Activated T-cell treated with anti-CD3 and anti-CD28 coated beads, Interleukin-2, amount 50 U/mL, for 72 hours (primary cell): Measurements from ENCODE around the gene SETMAR. TPM values are rescaled to one million over a fixed set of nuclear protein-coding genes. Genes with fewer than 3 reads are reported as not detected.
A peak's percentile ranks its signal among the peaks of the same experiment; 100 is the strongest.
"Not testable (repeated sequence)": the region's sequence is repeated elsewhere in the genome, so short reads cannot be mapped to it uniquely, and the experiment has no call there.

Source experiments
- ATAC-seq, 2 donors: fragments of 150-1000 bp; cut with Tn5 transposase; replicated peaks in 1 of 2; 2 replicates each; pipeline ENCODE4 v1.10.0; 2021; ENCODE audit warnings: moderate library complexity in 2 of 2, mild to moderate bottlenecking in 1 of 2
- DNase-seq, 2 donors: peaks; one replicate each; pipeline ENCODE4 v3.0.0; 2021 to 2022; ENCODE audit warnings: mixed read lengths in 1 of 2
- H3K27ac Mint-ChIP-seq: one replicate; pipeline ENCODE4 v1.8.0; 2022; ENCODE audit warnings: mild to moderate bottlenecking, moderate library complexity, mixed read lengths
- H3K27me3 Mint-ChIP-seq: one replicate; pipeline ENCODE4 v1.8.0; 2022; ENCODE audit warnings: low read depth, mixed read lengths
- H3K36me3 Mint-ChIP-seq, 2 donors: one replicate each; pipeline ENCODE4 v1.8.0; 2022; ENCODE audit warnings: mixed read lengths in 2 of 2, mild to moderate bottlenecking in 1 of 2; ENCODE audit not compliant: insufficient read depth in 2 of 2
- H3K4me1 Mint-ChIP-seq: one replicate; pipeline ENCODE4 v1.8.0; 2022; ENCODE audit warnings: low read depth, mixed read lengths
- H3K4me3 Mint-ChIP-seq, 2 donors: one replicate each; pipeline ENCODE4 v1.8.0; 2022; ENCODE audit warnings: mild to moderate bottlenecking in 2 of 2, mixed read lengths in 2 of 2, moderate library complexity in 2 of 2
- H3K9me3 Mint-ChIP-seq, 2 donors: one replicate each; pipeline ENCODE4 v1.8.0; 2022; ENCODE audit warnings: mixed read lengths in 2 of 2
- total RNA-seq, 2 donors: library from RNA; stranded (reverse); gene quantifications; one replicate each; pipeline ENCODE4 v1.2.3, GENCODE V29; 2022

Gene SETMAR
- total RNA-seq, 2 donors from 2014 or later = 7.5 to 10.6 TPM

DNA sequence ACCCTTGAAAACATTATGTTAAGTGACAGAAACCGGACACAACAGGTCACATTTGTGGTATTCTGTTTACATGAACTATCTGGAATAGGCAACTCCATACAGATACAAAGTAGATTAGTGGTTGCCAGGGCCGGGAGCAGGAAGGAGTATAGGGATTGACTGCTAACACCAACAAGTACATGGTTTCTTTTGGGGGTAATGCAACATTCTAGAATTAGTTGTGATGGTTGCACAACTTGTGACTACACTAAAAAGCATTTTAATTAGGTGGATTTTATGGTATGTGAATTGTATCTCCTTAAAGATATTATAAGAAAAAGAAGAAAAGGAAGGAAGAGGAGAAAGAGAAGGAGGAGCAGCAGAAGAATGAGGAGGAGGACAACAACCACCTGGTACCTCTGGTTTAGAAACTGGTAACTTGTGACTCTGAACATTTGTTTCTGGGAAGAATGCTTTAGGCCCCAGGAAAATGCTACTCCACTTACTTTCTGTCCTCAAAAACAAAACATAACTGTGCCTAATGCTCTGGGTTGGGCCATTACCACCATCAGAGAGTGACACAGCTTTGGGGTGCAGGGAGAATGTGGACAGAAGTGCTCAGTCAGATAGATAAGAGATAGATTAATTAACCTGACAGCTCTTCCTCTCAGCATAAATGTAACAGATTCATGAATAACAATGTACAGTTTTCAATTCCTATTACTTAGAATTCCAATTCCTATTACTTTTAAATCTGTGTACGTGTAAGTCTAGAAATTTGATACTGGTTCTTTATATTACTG is 20.3 kb downstream of the SETMAR start:
- ATAC-seq = no peak
- no peaks in the 10 kb centered on the region for H3K27me3 Mint-ChIP-seq
- peak overlapping the region; percentile 60 for H3K27ac Mint-ChIP-seq
- H3K9me3 Mint-ChIP-seq = peaks cover under 1 to 3% of the 10 kb centered on the region in 2 donors
- H3K36me3 Mint-ChIP-seq = peaks cover 0 to 13% of the 10 kb centered on the region in 2 donors
- DNase-seq = no peak
- H3K4me3 Mint-ChIP-seq = no peak overlapping the region
- no peaks in the 10 kb centered on the region for H3K4me1 Mint-ChIP-seq

DNA sequence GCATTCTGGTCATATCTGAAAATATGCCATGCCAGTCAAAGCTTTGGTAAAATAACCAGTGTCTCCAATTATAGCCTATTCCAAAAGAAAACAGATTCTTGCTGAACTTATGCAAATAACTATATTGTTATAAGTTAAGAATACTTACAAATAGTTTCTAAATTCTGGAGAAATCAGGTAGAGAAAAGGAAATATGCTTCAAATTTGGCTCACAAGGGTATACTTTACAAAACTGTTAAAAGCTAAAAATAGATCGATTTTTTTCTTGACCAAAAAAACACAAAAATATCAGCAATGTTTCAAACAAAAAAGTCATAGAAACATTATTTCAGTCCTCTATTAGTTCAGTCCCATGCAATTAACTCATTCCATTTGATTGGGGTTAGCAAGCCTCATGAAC is 23.7 kb downstream of the SETMAR start:
- Mint-ChIP-seq H3K4me3 (no peak overlapping the region), H3K27ac (no peak overlapping the region), H3K4me1 (no peaks in the 10 kb centered on the region), H3K36me3 (peaks cover 11 to 28% of the 10 kb centered on the region in 2 donors), H3K27me3 (no peaks in the 10 kb centered on the region), H3K9me3 (peaks cover 9 to 18% of the 10 kb centered on the region in 2 donors)
- no peak for DNase-seq
- no peak for ATAC-seq

DNA sequence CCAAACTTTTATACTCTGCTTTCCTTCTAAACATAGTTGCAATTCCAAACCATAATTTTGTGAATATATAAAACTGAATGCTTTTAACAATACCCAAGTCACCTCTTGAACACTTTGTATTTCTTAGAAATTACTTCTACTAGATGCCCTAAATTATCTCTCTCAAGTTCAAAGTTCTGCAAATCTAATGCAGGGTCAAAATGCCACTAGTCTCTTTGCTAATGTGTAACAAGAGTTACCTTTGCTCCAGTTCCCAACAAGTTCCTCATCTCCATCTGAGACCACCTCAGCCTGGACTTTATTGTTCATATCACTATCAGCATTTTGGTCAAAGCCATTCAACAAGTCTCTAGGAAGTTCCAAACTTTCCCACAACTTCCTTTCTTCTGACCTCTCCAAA is 26.6 kb downstream of the SETMAR start:
- H3K36me3 Mint-ChIP-seq = peaks cover 11 to 28% of the 10 kb centered on the region in 2 donors
- not testable (repeated sequence) for H3K27ac Mint-ChIP-seq

DNA sequence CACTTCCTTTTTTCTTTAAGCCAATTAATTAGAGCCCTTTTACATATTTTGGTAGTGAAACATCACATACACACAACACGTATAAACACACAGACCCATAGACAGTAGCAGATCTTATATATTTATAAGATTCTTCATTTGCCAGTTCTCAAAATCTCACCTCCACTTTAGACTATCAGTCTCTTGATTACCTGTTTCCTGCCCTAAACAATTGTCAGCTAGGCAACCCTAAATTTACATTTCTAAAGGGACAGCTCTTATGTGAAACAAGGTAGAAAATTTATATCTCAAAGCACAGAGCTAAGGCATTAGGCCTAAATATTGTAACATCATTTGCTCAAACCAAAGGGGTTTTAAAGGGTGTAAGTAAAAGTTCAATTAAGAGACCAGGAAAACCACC is 28.9 kb downstream of the SETMAR start:
- Mint-ChIP-seq H3K27ac (no peak overlapping the region), H3K27me3 (no peaks in the 10 kb centered on the region), H3K9me3 (peaks cover 9 to 16% of the 10 kb centered on the region in 2 donors), H3K4me3 (no peak overlapping the region), H3K36me3 (peaks cover 11 to 20% of the 10 kb centered on the region in 2 donors), H3K4me1 (no peaks in the 10 kb centered on the region)
- DNase-seq = no peak
- no peak for ATAC-seq

More for the DNA sequence above, 26.6 kb downstream of the SETMAR start:
- not testable (repeated sequence) for DNase-seq, ATAC-seq, H3K27me3 Mint-ChIP-seq, H3K4me1 Mint-ChIP-seq, H3K4me3 Mint-ChIP-seq
- peaks cover 9 to 16% of the 10 kb centered on the region in 2 donors for H3K9me3 Mint-ChIP-seq

DNA sequence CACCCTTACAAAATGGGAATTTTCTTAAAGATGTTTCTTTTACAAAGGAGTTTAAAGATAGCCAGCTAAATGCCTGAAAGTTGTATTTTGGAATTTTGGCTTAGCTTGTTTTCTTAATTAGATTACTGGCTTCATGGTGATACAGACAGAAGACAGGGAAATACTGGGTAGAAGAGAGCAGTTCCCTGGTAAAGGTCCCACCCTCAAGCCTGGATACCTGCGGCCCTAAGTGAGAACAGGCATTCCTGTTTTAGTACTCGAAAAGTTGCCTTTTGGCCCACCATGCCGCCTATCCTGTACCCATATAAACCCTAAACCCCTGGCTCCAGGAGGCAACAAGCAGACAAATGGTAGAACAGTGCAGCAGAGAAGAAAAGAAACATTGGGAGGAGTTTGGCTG is 29.4 kb downstream of the SETMAR start:
- H3K27me3 Mint-ChIP-seq = peaks cover 4% of the 10 kb centered on the region
- H3K4me3 Mint-ChIP-seq = no peak overlapping the region

DNA sequence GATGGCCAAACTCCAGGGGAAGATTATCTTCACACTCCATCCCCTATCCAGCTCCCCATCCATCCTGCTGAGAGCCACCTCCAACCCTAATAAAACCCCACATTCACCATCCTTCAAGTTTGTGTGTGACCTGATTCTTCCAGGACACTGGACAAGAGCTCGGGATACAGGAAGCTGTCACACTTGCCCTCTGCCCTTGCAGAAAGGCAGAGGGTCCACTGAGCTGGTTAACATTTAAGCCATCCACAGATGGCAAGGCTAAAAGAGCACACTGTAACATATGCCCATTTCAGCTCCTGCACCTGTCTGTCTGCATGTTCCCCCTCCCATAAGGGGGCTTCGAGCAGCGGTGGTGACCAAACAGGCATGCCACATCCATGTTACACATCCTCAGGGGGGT is 29.8 kb downstream of the SETMAR start:
- ATAC-seq = no peak
- H3K4me3 Mint-ChIP-seq = no peak overlapping the region

More for the DNA sequence above, 29.4 kb downstream of the SETMAR start:
- DNase-seq (no peak), ATAC-seq (no peak)
- no peak overlapping the region for H3K27ac Mint-ChIP-seq
- no peaks in the 10 kb centered on the region for H3K4me1 Mint-ChIP-seq
- H3K36me3 Mint-ChIP-seq = peaks cover 11 to 18% of the 10 kb centered on the region in 2 donors
- peaks cover 9 to 16% of the 10 kb centered on the region in 2 donors for H3K9me3 Mint-ChIP-seq

DNA sequence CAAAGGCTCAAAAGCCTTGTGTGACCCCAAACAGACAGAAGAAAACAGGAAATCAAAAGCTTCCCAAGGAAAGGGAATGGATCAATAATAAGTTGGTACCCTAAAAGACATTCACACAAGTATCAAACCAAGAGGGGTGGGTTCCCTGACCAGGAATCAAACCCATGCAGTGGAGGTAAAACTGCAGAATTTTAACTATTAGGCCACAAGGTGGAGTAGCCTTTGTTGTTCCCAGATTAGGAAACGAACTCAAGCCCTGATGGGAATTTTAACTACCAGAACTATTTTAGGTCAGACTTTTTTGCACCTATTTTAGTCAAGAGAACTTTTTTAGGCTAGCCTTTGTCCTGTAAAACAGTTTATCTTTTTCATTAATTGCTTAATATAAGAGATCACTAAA is 31.4 kb downstream of the SETMAR start:
- DNase-seq (no peak), ATAC-seq (no peak)
- Mint-ChIP-seq H3K9me3 (peaks cover 5% of the 10 kb centered on the region in 2 donors), H3K27me3 (peaks cover 7% of the 10 kb centered on the region), H3K27ac (no peak overlapping the region), H3K4me1 (no peaks in the 10 kb centered on the region), H3K4me3 (no peak overlapping the region), H3K36me3 (peaks cover 4 to 7% of the 10 kb centered on the region in 2 donors)

More for the DNA sequence above, 29.8 kb downstream of the SETMAR start:
- H3K4me1 Mint-ChIP-seq = no peaks in the 10 kb centered on the region
- no peak for DNase-seq
- peaks cover 11 to 18% of the 10 kb centered on the region in 2 donors for H3K36me3 Mint-ChIP-seq
- H3K27me3 Mint-ChIP-seq = peaks cover 7% of the 10 kb centered on the region
- H3K9me3 Mint-ChIP-seq = peaks cover 9 to 16% of the 10 kb centered on the region in 2 donors
- H3K27ac Mint-ChIP-seq = no peak overlapping the region

DNA sequence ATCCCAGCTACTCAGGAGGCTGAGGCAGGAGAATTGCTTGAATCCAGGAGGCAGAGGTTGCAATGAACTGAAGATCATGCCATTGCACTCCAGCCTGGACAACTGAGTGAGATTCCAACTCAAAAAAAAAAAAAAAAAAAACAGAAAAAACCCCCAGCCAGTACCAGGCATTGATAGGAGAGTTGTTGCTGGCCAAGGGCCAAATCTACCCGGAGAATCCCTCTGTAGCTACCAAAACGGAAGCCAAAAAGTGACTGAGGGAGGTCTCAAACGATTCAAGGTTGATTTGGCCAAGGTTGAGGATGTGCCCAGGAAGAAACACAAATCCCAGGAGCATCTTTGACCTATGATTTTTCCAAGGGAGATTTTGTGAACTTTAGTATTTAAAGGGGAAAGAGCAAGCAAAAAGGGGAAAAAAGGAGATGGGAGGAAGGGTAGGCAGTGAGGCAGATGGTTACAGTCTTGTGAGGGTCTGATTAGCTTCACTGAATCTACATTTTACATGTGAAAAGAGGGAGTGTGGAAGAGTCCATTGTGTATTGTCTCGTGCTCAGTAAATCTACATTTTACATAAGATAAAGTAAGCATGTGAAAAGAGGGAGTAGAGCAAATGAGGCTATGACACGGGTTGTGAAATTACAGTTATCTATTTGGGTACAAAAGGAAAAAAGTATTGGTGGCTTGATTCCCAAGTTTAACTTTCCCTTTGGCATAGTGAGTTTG is 32.8 kb downstream of the SETMAR start:
- Mint-ChIP-seq H3K4me1 (peaks cover 9% of the 10 kb centered on the region), H3K9me3 (no peaks in the 10 kb centered on the region), H3K4me3 (no peak overlapping the region), H3K27me3 (peaks cover 7% of the 10 kb centered on the region), H3K36me3 (peaks cover 0 to 1% of the 10 kb centered on the region in 2 donors), H3K27ac (no peak overlapping the region)
- DNase-seq (no peak), ATAC-seq (no peak)

DNA sequence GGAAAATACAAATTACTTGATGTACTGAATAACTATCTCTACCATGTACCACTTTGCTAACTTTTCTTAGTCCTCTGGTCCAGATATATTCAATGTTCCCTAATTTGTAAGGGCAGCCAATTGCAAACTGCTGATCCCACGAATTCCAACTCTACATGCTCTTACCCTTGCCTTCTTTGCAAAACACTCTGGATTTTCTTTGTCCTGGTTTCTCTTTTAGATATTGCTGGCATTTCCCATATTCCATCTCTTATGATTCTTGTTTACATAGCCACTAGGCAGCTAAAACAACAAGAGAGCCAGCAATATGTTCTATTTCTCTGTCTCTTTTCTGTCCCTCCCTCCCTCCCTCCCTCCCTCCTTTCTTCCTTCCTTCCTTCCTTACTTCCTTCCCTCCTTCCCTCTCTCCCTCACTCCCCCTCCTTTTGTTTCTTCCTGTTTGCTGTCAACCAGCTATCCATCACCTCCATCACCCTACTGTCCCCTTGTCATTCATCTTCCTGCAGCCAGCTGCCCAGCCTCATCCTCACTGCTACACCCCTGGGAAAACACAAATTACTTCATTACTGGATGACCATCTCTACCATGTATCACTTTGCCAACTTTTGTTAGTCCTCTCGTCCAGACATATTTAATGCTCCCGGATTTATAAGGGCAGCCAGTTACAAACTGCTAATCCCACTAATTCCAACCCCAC is 33.8 kb downstream of the SETMAR start:
- ATAC-seq (no peak), DNase-seq (no peak)
- H3K9me3 Mint-ChIP-seq = no peaks in the 10 kb centered on the region
- no peak overlapping the region for H3K4me3 Mint-ChIP-seq
- H3K4me1 Mint-ChIP-seq = peaks cover 9% of the 10 kb centered on the region
- H3K36me3 Mint-ChIP-seq = no peaks in the 10 kb centered on the region
- peaks cover 7% of the 10 kb centered on the region for H3K27me3 Mint-ChIP-seq
- H3K27ac Mint-ChIP-seq = no peak overlapping the region

DNA sequence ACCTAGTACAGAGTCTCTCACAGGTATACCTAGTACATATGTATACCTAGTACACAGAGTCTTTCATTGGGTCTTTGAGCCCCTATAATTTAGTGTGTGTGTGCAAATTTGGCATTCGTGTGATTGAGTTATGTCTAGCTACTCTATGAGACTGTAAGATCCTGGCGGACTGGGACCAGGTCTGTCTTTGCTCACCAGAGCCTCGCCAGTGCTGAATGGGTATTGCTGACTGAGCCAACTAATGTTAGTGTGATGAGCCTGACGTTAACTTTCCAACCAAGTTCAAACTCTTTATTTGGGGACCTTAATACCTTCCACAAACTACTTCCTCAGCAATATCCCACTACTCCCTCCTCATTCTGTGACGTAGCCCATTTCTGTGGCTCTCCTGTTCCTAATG is 35.6 kb downstream of the SETMAR start:
- H3K9me3 Mint-ChIP-seq = no peaks in the 10 kb centered on the region
- no peaks in the 10 kb centered on the region for H3K36me3 Mint-ChIP-seq
- H3K27ac Mint-ChIP-seq = no peak overlapping the region
- peaks cover 7% of the 10 kb centered on the region for H3K27me3 Mint-ChIP-seq
- DNase-seq (no peak), ATAC-seq (no peak)
- no peak overlapping the region for H3K4me3 Mint-ChIP-seq
- peaks cover 9% of the 10 kb centered on the region for H3K4me1 Mint-ChIP-seq

DNA sequence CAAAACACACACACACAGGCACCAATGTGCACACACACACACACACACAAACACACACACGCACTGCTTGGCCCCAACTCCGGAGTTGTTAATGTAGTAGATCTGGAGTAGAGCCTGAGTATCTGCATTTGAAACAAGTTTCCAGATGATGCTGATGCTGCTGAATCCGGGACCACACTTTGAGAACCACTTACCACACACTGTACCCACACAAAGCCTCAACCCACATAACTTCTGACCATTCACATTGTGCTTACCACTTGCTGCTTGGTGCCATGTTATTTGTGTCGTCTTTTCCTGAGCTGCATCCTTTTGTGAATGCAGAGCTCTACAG is 36.9 kb downstream of the SETMAR start:
- Mint-ChIP-seq H3K36me3 (no peaks in the 10 kb centered on the region), H3K27me3 (peaks cover 7% of the 10 kb centered on the region), H3K4me1 (peaks cover 9% of the 10 kb centered on the region), H3K4me3 (no peak overlapping the region), H3K27ac (no peak overlapping the region), H3K9me3 (no peaks in the 10 kb centered on the region)
- DNase-seq = no peak
- no peak for ATAC-seq

DNA sequence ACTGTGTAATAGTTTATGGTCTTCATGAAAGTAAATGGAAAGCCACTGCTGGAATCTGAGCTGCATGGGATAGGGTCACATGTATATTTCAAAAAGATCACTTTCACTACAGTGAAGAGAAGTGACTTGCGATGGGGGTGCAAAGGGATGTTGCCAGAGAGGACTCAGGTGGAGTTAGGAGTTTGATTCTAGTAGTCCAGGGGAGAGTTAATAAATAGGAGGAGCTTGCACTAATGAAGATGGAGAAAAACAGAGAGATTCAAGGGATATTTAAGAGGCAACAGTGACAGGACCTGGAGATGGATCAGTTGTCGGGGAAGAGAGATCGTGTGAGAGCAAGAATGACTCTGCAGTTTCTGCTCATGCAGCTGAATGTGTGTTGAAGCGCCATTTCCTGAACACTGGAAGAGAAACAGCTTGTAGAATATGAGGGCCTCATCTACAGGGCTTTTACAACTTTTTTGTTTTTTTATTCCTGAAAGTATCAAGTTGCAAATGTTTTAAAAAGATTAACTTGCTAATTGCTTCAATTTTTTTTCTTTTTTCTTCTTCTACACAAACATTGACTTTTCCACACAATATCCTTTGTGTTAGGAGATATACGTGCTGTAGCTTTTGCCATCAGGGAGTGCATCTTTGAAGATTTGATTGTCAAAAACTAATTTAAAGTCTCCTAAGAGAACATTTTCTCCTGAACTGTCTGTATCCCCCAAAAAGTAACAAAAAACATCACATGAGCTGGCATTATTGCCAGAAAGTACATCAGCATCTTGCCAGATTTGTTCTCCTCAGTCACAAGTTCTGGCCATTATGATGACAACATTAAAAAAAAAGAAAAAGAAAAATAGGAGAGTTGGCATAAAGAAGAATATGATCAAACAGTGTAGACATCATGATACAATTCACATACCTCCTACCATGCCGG is 37.5 kb downstream of the SETMAR start:
- H3K9me3 Mint-ChIP-seq = no peaks in the 10 kb centered on the region
- H3K4me3 Mint-ChIP-seq = no peak overlapping the region
- no peak overlapping the region for H3K27ac Mint-ChIP-seq
- H3K4me1 Mint-ChIP-seq = peaks cover 9% of the 10 kb centered on the region
- DNase-seq (no peak), ATAC-seq (no peak)
- peaks cover 7% of the 10 kb centered on the region for H3K27me3 Mint-ChIP-seq
- no peaks in the 10 kb centered on the region for H3K36me3 Mint-ChIP-seq
